ENCODE results near the gene ATP10A. TPM values are rescaled to one million over a fixed set of nuclear protein-coding genes. Genes with fewer than 3 reads are reported as not detected.
A peak's percentile ranks its signal among the peaks of the same experiment; 100 is the strongest.
"Not testable (repeated sequence)": the region's sequence is repeated elsewhere in the genome, so short reads cannot be mapped to it uniquely, and the experiment has no call there.

ATP10A gene
- total RNA-seq, 1 experiment from 2014 or later: 2.0 TPM

DNA sequence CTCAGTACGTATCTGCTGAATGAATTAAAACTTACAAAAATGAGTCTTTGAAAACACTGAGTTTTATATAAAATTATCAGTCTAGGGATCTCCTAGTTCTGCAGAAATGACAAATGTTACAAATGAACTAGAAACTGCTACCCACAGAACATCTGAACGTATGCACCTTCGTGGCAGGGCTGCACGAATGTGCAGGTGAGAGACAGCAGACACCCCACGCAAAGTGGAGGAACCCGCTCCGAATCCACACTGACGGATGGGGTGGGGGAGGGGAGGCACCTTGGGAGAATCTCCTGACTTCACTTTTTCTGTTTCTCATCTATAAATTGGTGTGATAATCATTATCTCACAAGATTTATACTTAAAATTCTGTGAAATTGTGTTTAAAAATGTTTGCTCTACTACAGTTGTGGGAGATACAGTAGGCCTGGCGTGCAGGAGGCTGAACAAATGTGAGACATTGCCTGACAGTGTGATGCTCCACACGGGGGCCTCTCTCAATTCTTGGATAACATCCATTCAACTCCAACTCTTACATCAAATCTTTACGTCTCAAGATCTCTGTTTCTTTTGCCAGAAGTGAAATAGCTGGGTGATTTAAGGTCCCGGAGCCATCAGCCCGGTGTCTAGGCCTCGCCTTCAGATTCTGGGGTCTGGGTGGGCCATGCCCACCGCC, 86.9 kb downstream of the ATP10A start:
- H3K4me3 ChIP-seq (ENCODE audit: insufficient read depth, low read depth, low read length): no peak overlapping the region
- H3K27me3 ChIP-seq (ENCODE audit: control insufficient read depth, insufficient read depth, low read length): no peaks in the 10 kb centered on the region
- H3K36me3 ChIP-seq (replicated peaks; ENCODE audit: control insufficient read depth, insufficient read depth, low read length): no peaks in the 10 kb centered on the region
- peak; percentile 25 for DNase-seq

DNA sequence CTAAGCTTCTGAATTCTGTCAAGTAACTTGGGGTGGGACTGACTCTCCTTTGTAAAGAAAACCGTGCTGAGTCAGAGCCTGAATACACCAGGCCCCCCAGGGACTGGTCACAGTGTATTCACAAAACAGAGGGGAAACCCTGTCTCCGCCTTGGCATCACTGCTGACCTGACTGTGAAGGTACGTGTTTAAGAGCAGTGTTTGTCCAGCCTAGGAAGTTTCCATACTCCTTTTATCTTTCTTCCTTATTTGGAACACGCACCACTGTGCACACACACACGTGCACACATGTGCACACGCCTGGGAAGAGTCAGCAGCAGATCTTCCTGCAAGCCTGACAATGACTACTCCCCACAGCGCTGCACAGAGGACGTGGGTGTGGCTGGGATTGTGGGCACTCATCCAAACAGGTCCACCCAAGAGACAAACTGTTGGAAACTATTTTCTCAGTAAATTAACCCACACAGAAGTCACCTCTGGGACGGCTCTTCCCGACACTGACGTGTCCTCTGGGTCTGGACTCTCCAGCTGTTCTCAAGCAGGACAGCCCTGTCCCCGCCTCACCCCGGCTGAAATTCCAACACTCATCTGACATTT, 87.7 kb downstream of the ATP10A start:
- Histone ChIP-seq H3K27me3 (ENCODE audit: control insufficient read depth, insufficient read depth, low read length) (no peaks in the 10 kb centered on the region), H3K36me3 (replicated peaks; ENCODE audit: control insufficient read depth, insufficient read depth, low read length) (no peaks in the 10 kb centered on the region), H3K4me3 (ENCODE audit: insufficient read depth, low read depth, low read length) (no peak overlapping the region)
- peak; percentile 73 for DNase-seq

DNA sequence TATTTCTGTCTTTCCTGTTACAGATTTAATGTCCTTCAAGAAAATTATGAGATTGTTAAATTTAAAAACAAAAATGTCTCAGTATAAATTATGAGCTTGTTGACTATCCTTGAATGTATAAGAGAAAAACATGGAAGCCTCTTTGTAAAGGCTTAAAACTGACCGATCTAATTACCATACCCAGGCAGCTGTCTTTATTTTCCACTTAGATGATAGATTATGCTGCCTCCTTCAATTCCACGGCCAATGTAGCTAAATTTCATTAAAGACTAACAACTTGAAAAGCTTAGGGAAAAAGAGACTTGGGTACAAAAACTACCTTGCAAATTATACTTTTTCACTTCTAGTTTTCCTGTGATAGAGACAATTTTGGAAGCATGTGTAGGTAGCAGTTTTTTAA, 88.3 kb downstream of the ATP10A start:
- H3K27me3 ChIP-seq (ENCODE audit: control insufficient read depth, insufficient read depth, low read length): no peaks in the 10 kb centered on the region
- no peak overlapping the region for H3K4me3 ChIP-seq (ENCODE audit: insufficient read depth, low read depth, low read length)
- peak; percentile 19 for DNase-seq
- H3K36me3 ChIP-seq (replicated peaks; ENCODE audit: control insufficient read depth, insufficient read depth, low read length): no peaks in the 10 kb centered on the region

DNA sequence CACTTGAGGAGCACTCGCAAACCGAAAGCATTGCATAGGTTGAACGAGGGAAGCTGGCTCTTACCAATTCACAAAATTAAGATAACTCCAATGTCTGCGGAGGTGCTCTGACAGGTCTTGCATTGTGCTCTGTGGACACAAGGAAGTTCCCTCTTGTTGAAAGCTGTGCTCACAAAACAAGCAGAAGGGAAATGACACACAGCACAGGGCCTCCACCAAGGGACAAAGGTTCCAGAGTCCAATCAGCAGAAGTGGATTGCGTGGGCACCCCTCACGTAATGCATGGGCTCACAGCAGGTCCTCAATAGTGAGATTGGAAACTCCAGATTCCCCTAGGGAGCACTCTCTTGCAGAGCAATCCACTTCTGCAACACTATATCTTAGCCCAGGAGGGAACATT, 89.9 kb downstream of the ATP10A start:
- peak; percentile 14 for DNase-seq

DNA sequence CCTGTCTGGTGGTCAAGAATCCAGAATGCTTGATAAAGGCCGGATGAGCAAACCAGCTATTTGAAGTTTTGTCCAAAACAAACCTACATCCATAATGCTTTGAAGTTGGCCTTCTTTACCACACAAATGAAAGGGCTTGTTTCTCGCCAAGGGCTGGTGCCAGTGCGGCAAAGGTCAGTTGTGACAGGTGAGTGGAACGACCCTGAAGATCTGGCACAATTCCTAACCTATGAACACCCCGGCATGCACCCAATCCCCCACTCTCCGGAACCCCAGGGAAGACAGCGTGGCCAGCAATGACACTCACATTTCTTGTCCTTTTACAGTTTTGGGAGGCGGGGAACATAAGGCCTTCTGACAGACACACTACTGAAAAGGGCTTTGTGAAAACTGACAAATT, 90.6 kb downstream of the ATP10A start:
- no peaks in the 10 kb centered on the region for H3K27me3 ChIP-seq (ENCODE audit: control insufficient read depth, insufficient read depth, low read length)
- DNase-seq: no peak
- H3K36me3 ChIP-seq (replicated peaks; ENCODE audit: control insufficient read depth, insufficient read depth, low read length): no peaks in the 10 kb centered on the region
- no peak overlapping the region for H3K4me3 ChIP-seq (ENCODE audit: insufficient read depth, low read depth, low read length)

More for the DNA sequence above, 89.9 kb downstream of the ATP10A start:
- H3K27me3 ChIP-seq (ENCODE audit: control insufficient read depth, insufficient read depth, low read length): no peaks in the 10 kb centered on the region
- H3K36me3 ChIP-seq (replicated peaks; ENCODE audit: control insufficient read depth, insufficient read depth, low read length): no peaks in the 10 kb centered on the region
- no peak overlapping the region for H3K4me3 ChIP-seq (ENCODE audit: insufficient read depth, low read depth, low read length)

DNA sequence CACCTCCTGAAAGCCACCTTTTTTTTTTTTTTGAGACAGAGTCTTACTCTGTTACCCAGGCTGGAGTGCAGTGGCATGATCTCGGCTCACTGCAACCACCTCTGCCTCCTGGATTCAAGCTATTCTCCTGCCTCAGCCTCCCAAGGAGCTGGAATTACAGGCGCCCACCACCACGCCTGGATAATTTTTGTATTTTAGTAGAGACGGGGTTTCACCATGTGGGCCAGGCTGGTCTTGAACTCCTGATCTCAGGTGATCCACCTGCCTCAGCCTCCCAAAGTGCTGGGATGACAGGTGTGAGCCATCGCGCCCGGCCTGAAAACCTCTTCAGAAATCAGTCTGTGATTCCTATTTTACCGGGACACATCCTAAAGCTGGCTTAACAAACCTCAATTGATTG, 91.4 kb downstream of the ATP10A start:
- H3K27me3 ChIP-seq (ENCODE audit: control insufficient read depth, insufficient read depth, low read length); H3K36me3 ChIP-seq (replicated peaks; ENCODE audit: control insufficient read depth, insufficient read depth, low read length); H3K4me3 ChIP-seq (ENCODE audit: insufficient read depth, low read depth, low read length); DNase-seq: not testable (repeated sequence)

DNA sequence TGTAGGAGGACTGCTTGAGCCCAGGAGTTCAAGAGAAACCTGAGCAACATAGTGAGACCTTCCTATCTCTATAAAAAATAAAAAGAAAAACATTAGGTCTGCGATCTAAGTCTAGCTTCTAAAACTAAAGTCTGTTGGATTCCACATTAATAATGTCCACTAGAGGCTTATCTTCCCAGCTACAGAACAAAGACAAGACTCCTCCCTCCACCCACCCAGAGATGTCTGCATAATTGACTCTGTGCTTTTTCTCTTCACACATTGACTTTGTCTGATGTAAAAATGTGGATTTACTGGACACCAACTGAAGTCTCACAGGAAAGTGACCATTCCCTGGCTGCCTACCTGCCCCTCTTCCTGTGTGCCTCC, 91.8 kb downstream of the ATP10A start:
- no peaks in the 10 kb centered on the region for H3K27me3 ChIP-seq (ENCODE audit: control insufficient read depth, insufficient read depth, low read length)
- DNase-seq: no peak
- no peaks in the 10 kb centered on the region for H3K36me3 ChIP-seq (replicated peaks; ENCODE audit: control insufficient read depth, insufficient read depth, low read length)
- H3K4me3 ChIP-seq (ENCODE audit: insufficient read depth, low read depth, low read length): no peak overlapping the region

DNA sequence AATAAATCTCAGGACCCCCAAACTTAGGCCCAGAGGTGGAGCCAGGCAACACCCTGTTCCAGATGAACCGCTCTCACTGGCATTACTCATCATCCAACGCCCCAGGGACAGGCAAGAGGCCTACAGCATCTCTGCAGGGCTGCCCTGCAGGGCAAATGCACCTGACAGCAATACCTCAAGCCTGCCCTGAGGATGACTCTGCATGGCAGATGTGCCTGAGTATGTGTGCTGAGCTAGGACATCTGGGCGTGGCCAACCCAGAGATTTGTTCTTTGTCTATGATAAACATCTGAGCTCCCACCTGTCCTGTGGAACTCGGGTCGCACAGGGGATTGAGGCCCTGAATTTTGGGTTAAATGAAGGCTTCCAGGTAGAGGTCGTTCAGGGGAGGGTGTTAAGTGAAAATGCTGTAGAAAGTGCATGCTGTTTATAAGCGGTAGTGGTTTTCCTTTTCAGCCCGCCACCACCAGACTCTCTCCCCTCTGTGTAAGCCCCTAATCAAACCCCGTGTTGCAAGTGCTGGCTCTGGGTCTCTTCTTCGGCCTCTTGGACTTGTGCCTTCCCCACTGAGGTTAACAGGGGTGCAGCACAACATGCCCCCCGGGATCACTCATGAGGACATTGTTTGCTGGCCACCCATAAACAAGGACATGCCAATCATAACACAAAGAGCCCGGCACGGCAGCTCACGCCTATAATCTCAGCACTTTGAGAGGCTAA, 92.3 kb downstream of the ATP10A start:
- Histone ChIP-seq H3K27me3 (ENCODE audit: control insufficient read depth, insufficient read depth, low read length) (no peaks in the 10 kb centered on the region), H3K4me3 (ENCODE audit: insufficient read depth, low read depth, low read length) (no peak overlapping the region), H3K36me3 (replicated peaks; ENCODE audit: control insufficient read depth, insufficient read depth, low read length) (no peaks in the 10 kb centered on the region)
- DNase-seq: peak; percentile 15

DNA sequence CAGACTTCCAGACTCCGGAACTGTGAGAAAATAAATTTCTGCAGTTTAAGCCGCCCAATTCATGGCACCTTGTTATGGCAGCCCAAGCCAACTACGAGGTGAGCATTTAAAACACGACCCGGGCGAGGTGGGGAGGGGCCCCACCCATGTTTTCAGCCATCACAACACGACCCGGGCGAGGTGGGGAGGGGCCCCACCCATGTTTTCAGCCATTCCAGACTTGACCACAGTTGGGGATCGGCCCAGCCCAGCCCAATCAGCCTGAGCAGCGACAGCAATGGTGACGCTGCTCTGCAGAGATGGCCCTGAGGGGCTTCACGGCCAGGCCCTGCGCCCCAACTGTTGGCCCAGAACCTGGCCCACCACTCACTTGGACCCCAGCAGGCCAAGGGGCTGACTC, 93.1 kb downstream of the ATP10A start:
- DNase-seq: no peak
- Histone ChIP-seq H3K27me3 (ENCODE audit: control insufficient read depth, insufficient read depth, low read length) (no peaks in the 10 kb centered on the region), H3K36me3 (replicated peaks; ENCODE audit: control insufficient read depth, insufficient read depth, low read length) (no peaks in the 10 kb centered on the region), H3K4me3 (ENCODE audit: insufficient read depth, low read depth, low read length) (no peak overlapping the region)

DNA sequence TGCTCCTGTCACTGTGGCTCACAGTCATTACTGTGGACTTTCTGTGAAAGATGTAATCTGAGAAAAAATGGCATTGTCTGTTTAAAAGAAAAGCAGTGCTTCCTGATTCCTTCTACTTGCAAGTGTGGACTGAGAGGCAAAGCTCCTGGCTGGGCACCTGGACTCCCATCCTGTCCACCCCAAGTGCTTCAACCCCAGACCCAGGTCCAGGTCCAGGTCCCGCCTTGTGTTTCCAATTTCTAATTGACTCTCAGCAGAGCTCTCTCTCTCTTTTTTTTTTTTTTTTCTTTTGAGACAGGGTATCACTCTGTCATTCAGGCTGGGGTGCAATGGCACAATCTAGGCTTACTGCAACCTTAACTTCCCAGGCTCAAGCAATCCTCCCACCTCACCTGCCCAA, 94.9 kb downstream of the ATP10A start:
- Histone ChIP-seq H3K36me3 (replicated peaks; ENCODE audit: control insufficient read depth, insufficient read depth, low read length) (no peaks in the 10 kb centered on the region), H3K4me3 (ENCODE audit: insufficient read depth, low read depth, low read length) (no peak overlapping the region), H3K27me3 (ENCODE audit: control insufficient read depth, insufficient read depth, low read length) (no peaks in the 10 kb centered on the region)
- DNase-seq: peak; percentile 20

DNA sequence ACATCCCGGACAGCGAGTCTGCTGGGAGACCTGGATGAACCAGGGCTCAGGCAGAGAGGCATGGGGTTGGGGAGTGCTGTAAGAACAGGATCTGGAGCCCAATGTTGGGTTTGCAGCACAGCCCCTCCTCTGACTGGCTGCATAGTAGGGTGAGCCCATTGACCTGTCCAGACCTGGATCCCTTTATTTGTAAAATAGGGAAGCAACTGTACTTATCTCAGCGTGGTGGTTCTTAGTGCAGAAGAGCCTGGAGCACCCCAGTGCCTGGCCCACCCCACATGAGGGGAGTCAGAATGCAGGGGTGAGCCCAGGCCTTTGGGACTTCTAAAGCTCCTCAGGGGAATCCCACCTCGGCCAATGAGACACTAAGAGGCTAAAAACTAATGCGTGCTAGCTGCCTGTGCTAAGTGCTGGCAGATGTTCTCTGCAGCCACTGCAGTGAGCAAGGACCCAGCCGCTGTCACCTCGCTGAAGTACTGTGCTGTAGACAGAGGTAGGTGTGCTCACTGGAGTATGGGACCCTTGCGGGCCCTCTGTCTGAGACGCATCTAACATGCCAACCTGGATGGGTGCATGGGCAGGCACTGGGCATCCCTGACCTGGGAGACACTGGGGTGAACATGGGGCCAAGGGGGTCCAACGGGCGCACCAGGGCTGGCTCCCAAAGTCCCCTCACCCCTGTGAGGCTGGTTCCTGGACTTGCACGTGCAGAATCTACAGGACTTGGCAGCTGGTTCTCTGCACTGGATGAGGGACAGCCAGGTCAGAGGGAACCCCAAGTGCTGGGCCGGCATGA, 95.6 kb downstream of the ATP10A start:
- Histone ChIP-seq H3K4me3 (ENCODE audit: insufficient read depth, low read depth, low read length) (no peak overlapping the region), H3K36me3 (replicated peaks; ENCODE audit: control insufficient read depth, insufficient read depth, low read length) (no peaks in the 10 kb centered on the region), H3K27me3 (ENCODE audit: control insufficient read depth, insufficient read depth, low read length) (no peaks in the 10 kb centered on the region)
- peak; percentile 20 for DNase-seq

DNA sequence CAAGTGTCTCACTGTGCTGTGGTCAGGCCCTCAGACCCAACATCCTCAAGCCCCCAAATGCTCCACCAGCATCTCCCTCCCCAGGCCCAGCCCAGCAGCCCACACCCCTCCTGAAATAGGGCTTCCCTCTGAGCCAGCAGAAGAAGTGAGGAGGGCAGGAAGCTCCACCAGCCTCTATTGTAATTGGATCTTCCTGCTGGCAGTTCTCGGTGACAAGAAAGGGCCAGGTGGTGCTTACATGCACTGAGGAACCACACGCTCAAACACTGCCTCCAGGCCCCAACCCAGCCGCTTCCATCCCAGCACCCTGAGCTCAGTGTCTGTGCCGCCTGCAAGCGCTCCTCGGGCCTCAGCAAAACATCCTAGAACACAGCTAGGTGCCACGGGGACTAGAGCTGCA, 96.7 kb downstream of the ATP10A start:
- H3K4me3 ChIP-seq (ENCODE audit: insufficient read depth, low read depth, low read length): no peak overlapping the region
- H3K36me3 ChIP-seq (replicated peaks; ENCODE audit: control insufficient read depth, insufficient read depth, low read length): no peaks in the 10 kb centered on the region
- DNase-seq: no peak
- no peaks in the 10 kb centered on the region for H3K27me3 ChIP-seq (ENCODE audit: control insufficient read depth, insufficient read depth, low read length)

DNA sequence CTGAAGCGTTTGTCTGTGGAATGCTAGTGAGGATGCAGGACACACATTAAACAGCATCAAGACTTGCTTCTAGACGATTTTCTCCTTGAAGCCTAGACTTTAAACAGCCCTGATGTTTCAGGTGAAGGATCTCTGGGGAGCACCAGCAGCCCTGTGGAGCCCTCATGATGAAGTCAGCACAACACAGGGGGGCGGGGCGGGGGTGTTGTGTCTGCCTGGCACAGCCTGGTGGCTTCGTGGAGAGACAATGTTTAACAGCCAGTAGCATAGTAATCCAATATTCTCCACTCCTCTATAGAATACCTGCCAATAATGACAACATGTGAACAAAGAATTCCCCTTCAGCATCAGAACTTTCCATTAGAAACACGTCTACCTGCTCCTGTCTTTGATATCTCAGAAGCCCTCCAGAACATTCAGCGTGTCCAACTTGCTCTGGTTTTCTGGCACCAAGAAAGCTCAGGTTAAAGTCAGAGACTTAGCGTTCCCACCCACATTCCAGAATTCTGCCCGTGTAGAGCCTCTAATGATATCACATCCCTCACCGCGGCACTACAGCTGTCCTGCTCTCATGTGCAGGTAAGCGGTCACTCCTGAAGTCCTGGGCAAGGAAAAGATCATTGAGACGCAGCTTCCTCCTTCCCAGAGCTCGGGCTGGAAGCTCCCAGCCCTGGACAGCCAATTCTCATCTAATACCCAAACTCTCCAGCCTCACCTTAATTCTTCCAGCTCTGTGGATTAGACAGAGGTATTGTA, 98.0 kb downstream of the ATP10A start:
- no peak overlapping the region for H3K4me3 ChIP-seq (ENCODE audit: insufficient read depth, low read depth, low read length)
- no peaks in the 10 kb centered on the region for H3K27me3 ChIP-seq (ENCODE audit: control insufficient read depth, insufficient read depth, low read length)
- H3K36me3 ChIP-seq (replicated peaks; ENCODE audit: control insufficient read depth, insufficient read depth, low read length): no peaks in the 10 kb centered on the region
- no peak for DNase-seq

DNA sequence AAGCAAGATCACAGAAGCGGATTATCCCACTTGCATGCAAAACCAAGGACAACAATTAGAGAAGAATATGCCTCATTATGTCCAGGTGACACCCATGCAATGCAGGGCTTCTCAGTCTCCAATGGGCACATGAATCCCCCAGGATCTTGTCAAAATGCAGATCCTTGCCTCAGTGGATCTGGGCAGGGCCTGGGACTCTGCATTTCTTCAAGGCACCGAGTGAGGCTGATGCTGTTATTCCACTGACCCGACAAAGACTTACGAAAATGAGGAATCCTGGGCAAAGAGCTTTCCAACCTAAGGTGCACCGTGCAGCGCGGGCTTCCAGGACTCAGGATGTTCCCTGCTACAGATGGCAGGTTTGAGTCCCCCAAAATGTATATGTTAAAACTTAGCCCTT, 99.2 kb downstream of the ATP10A start:
- Histone ChIP-seq H3K27me3 (ENCODE audit: control insufficient read depth, insufficient read depth, low read length) (no peaks in the 10 kb centered on the region), H3K4me3 (ENCODE audit: insufficient read depth, low read depth, low read length) (no peak overlapping the region), H3K36me3 (replicated peaks; ENCODE audit: control insufficient read depth, insufficient read depth, low read length) (no peaks in the 10 kb centered on the region)
- DNase-seq: no peak

Measured in H7 (cell line).